Measurements from ENCODE around the gene PLD3. TPM values are rescaled to one million over a fixed set of nuclear protein-coding genes. Genes with fewer than 3 reads are reported as not detected.
"Not testable (repeated sequence)": the region's sequence is repeated elsewhere in the genome, so short reads cannot be mapped to it uniquely, and the experiment has no call there.

The PLD3 gene
- total and polyA plus RNA-seq, 9 donors: 120 to 301 (median 209) TPM

GRCh38 chr19:40331052-40331451 is 17.4 kb upstream of the PLD3 start:
- intact Hi-C loops (cut with DNase I): no loop called here
- 89 to 96% (median 93%) methylated on average over 5 of the region's 5 CpGs for WGBS, 3 donors
- H3K4me1 ChIP-seq (ENCODE audit: insufficient read depth): no peaks in the 10 kb centered on the region
- no peak overlapping the region for H3K27ac ChIP-seq
- H3K36me3 ChIP-seq: no peaks in the 10 kb centered on the region
- no peak overlapping the region for H3K4me3 ChIP-seq
- H3K9me3 ChIP-seq: no peaks in the 10 kb centered on the region
- DNase-seq: no peak
- no peak for TF ChIP-seq POLR2A (IDR thresholded peaks at IDR 0.05)
- no peak for TF ChIP-seq CTCF (IDR thresholded peaks at IDR 0.05)
- no peak for TF ChIP-seq EP300 (IDR thresholded peaks at IDR 0.05)
- H3K27me3 ChIP-seq: no peaks in the 10 kb centered on the region

GRCh38 chr19:40332669-40333068 is 15.8 kb upstream of the PLD3 start:
- Histone ChIP-seq H3K9me3 (no peaks in the 10 kb centered on the region), H3K36me3 (no peaks in the 10 kb centered on the region), H3K4me3 (no peak overlapping the region), H3K27me3 (no peaks in the 10 kb centered on the region), H3K27ac (no peak overlapping the region), H3K4me1 (ENCODE audit: insufficient read depth) (no peaks in the 10 kb centered on the region)
- intact Hi-C loops (cut with DNase I): no loop called here
- WGBS, 3 donors: 80 to 86% (median 83%) methylated on average over 6 of the region's 6 CpGs
- TF ChIP-seq POLR2A (IDR thresholded peaks at IDR 0.05): no peak
- TF ChIP-seq EP300 (IDR thresholded peaks at IDR 0.05): no peak
- no peak for TF ChIP-seq CTCF (IDR thresholded peaks at IDR 0.05)
- no peak for DNase-seq

- H3K36me3 ChIP-seq; H3K4me3 ChIP-seq; H3K27me3 ChIP-seq; H3K27ac ChIP-seq; H3K4me1 ChIP-seq (ENCODE audit: insufficient read depth); H3K9me3 ChIP-seq; intact Hi-C loops (cut with DNase I); DNase-seq: not testable (repeated sequence)
- WGBS, 3 donors: 94 to 96% (median 95%) methylated on average over 6 of the region's 6 CpGs
These were observed 15.4 kb upstream of the PLD3 start for GRCh38 chr19:40333083-40333482.

- Histone ChIP-seq H3K4me1 (ENCODE audit: insufficient read depth) (no peaks in the 10 kb centered on the region), H3K36me3 (no peaks in the 10 kb centered on the region), H3K4me3 (no peak overlapping the region), H3K27me3 (no peaks in the 10 kb centered on the region), H3K27ac (no peak overlapping the region), H3K9me3 (no peaks in the 10 kb centered on the region)
- intact Hi-C loops (cut with DNase I): no loop called here
- DNase-seq: no peak
- no peak for TF ChIP-seq POLR2A (IDR thresholded peaks at IDR 0.05)
- TF ChIP-seq CTCF (IDR thresholded peaks at IDR 0.05): no peak
- no peak for TF ChIP-seq EP300 (IDR thresholded peaks at IDR 0.05)
These were observed 13.4 kb upstream of the PLD3 start for GRCh38 chr19:40335101-40335500.

- intact Hi-C loops (cut with DNase I): no loop called here
- H3K36me3 ChIP-seq: no peaks in the 10 kb centered on the region
- DNase-seq: no peak
- WGBS, 3 donors: 92 to 96% (median 95%) methylated on average over 15 of the region's 15 CpGs
- no peak overlapping the region for H3K4me3 ChIP-seq
- H3K27me3 ChIP-seq: no peaks in the 10 kb centered on the region
- TF ChIP-seq EP300 (IDR thresholded peaks at IDR 0.05) (no peak), POLR2A (IDR thresholded peaks at IDR 0.05) (no peak), CTCF (IDR thresholded peaks at IDR 0.05) (no peak)
- H3K4me1 ChIP-seq (ENCODE audit: insufficient read depth): no peaks in the 10 kb centered on the region
- H3K27ac ChIP-seq: no peak overlapping the region
- H3K9me3 ChIP-seq: no peaks in the 10 kb centered on the region
These were observed 12.5 kb upstream of the PLD3 start for GRCh38 chr19:40335855-40336600.
